Measurements from ENCODE around the gene SGSM2. TPM values are rescaled to one million over a fixed set of nuclear protein-coding genes. Genes with fewer than 3 reads are reported as not detected.

The SGSM2 gene
- total RNA-seq, 1 donor from 2014 or later, result 127 TPM

- peak overlapping the region; percentile 74 for H3K4me3 Mint-ChIP-seq (ENCODE audit: low read depth)
- H3K27ac Mint-ChIP-seq, result peak overlapping the region; percentile 74
- H3K9me3 Mint-ChIP-seq (ENCODE audit: low read depth), result no peaks in the 10 kb centered on the region
- no peak for TF ChIP-seq CTCF (IDR thresholded peaks at IDR 0.05; ENCODE audit: unreplicated experiment)
- no peaks in the 10 kb centered on the region for H3K27me3 Mint-ChIP-seq
- H3K36me3 Mint-ChIP-seq (ENCODE audit: insufficient read depth), result peaks cover 5% of the 10 kb centered on the region
- H3K4me1 Mint-ChIP-seq (ENCODE audit: low read depth), result peaks cover 45% of the 10 kb centered on the region
- peak; percentile 82 for DNase-seq (ENCODE audit: low spot score, unreplicated experiment)
Measured at GRCh38 chr17:2393174-2393953, 56.1 kb downstream of the SGSM2 start.

- Mint-ChIP-seq H3K9me3 (ENCODE audit: low read depth) (no peaks in the 10 kb centered on the region), H3K4me1 (ENCODE audit: low read depth) (peaks cover 47% of the 10 kb centered on the region), H3K36me3 (ENCODE audit: insufficient read depth) (no peaks in the 10 kb centered on the region), H3K4me3 (ENCODE audit: low read depth) (peak overlapping the region; percentile 71), H3K27me3 (no peaks in the 10 kb centered on the region), H3K27ac (peak overlapping the region; percentile 96)
- no peak for DNase-seq (ENCODE audit: low spot score, unreplicated experiment)
- TF ChIP-seq CTCF (IDR thresholded peaks at IDR 0.05; ENCODE audit: unreplicated experiment), result no peak
Measured at GRCh38 chr17:2393954-2394749, 56.9 kb downstream of the SGSM2 start.

- Mint-ChIP-seq H3K27ac (peak overlapping the region; percentile 96), H3K4me1 (ENCODE audit: low read depth) (peaks cover 47% of the 10 kb centered on the region)
- no peak for DNase-seq (ENCODE audit: low spot score, unreplicated experiment)
Measured at GRCh38 chr17:2394775-2395201, 57.5 kb downstream of the SGSM2 start.

GRCh38 chr17:2395258-2396181 is 58.2 kb downstream of the SGSM2 start:
- no peak for DNase-seq (ENCODE audit: low spot score, unreplicated experiment)

More at GRCh38 chr17:2394775-2395201, 57.5 kb downstream of the SGSM2 start:
- Mint-ChIP-seq H3K9me3 (ENCODE audit: low read depth) (no peaks in the 10 kb centered on the region), H3K27me3 (no peaks in the 10 kb centered on the region), H3K4me3 (ENCODE audit: low read depth) (no peak overlapping the region), H3K36me3 (ENCODE audit: insufficient read depth) (no peaks in the 10 kb centered on the region)
- TF ChIP-seq CTCF (IDR thresholded peaks at IDR 0.05; ENCODE audit: unreplicated experiment), result no peak

More at GRCh38 chr17:2395258-2396181, 58.2 kb downstream of the SGSM2 start:
- Mint-ChIP-seq H3K27me3 (no peaks in the 10 kb centered on the region), H3K9me3 (ENCODE audit: low read depth) (no peaks in the 10 kb centered on the region), H3K4me1 (ENCODE audit: low read depth) (peaks cover 47% of the 10 kb centered on the region), H3K36me3 (ENCODE audit: insufficient read depth) (no peaks in the 10 kb centered on the region), H3K27ac (peak overlapping the region; percentile 89), H3K4me3 (ENCODE audit: low read depth) (peak overlapping the region; percentile 45)
- TF ChIP-seq CTCF (IDR thresholded peaks at IDR 0.05; ENCODE audit: unreplicated experiment), result no peak
